NCI-H1694 (cell line): ENCODE results near the gene TSPAN33.
A peak's percentile ranks its signal among the peaks of the same experiment; 100 is the strongest.

ENCODE experiments used
- DNase-seq: peaks from one replicate; lab custom pipeline; 2025; lab: John Stamatoyannopoulos, UW

TSPAN33 gene

GRCh38 chr7:129136887-129137642, 7.4 kb upstream of the TSPAN33 start:
- DNase-seq = no peak

- DNase-seq = no peak
Observed at GRCh38 chr7:129143724-129144094, 798 bp upstream of the TSPAN33 start.

DNA sequence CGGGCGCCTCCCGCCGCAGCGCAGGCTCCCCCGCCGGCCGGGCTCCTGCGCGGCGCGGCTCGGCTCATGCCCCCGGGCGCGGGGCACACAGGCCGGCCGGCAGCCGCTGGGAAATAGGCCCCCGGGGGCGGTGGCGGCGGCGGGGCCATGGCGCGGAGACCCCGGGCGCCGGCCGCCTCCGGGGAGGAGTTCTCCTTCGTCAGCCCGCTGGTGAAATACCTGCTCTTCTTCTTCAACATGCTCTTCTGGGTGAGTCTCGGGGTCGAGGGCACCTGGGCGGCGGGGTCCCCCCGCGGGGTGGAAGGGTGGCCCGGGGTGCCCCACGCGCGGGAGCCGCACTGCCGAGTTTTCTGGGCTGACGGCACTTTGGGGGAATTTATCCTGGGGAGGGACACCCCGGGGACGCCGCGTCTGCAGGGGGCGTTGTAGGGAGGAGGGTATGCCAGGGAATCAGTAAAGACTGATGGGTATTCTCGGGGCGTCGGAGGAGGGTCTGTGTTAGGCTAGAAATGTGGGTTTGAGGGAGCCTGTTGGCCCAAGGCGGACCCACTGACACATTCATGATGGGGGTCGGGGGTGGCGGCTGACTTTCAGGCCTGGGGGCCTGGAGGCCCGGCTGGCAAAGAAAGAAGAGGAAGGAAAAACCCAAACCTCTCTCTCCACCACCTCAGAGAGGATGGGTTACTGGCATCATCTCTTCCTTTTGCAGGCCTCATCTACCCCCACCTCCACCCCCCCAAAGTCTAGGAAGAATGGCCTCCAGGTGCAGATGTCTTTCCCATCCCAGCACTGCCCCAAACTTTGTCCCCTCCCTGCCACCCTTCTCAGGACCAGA, 544 bp downstream of the TSPAN33 start:
- DNase-seq = no peak

DNA sequence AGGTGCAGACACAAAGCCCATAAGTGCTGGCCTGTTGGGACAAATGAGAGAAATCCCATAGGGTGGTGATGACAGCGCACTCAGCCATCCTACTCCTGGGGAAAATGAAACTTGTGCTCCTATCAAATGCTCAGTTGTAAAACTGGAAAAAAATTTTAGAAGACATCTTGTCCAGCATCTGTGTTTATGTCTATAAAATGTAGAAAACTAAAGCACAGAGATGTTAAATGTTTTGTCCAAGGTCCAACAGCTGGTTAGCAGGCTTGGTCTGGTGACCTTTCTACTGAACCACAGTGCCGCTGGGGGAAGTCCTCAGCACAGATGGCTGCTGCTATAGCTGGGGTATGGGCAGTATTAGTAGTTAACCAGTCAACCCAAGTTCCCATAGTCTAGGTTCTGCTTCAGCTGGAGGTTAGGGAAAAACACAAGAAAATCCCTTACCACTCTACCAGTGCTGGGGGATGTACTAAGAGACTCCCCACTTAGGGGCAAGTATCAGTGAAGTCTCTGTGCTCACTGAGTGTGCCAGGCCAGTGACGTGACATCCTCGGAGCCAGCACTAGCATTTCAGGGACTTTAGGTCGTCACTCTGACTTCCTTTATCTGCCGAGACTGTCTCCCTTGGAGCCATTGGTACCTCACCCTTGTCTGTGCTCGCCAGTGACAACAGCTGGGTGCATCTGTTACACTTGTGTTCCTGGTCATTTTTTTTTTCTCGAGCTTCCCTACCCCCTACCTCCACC, 1.9 kb downstream of the TSPAN33 start:
- no peak for DNase-seq

GRCh38 chr7:129147731-129148130, 3.2 kb downstream of the TSPAN33 start:
- no peak for DNase-seq

GRCh38 chr7:129149511-129149910, 5.0 kb downstream of the TSPAN33 start:
- DNase-seq = no peak

DNA sequence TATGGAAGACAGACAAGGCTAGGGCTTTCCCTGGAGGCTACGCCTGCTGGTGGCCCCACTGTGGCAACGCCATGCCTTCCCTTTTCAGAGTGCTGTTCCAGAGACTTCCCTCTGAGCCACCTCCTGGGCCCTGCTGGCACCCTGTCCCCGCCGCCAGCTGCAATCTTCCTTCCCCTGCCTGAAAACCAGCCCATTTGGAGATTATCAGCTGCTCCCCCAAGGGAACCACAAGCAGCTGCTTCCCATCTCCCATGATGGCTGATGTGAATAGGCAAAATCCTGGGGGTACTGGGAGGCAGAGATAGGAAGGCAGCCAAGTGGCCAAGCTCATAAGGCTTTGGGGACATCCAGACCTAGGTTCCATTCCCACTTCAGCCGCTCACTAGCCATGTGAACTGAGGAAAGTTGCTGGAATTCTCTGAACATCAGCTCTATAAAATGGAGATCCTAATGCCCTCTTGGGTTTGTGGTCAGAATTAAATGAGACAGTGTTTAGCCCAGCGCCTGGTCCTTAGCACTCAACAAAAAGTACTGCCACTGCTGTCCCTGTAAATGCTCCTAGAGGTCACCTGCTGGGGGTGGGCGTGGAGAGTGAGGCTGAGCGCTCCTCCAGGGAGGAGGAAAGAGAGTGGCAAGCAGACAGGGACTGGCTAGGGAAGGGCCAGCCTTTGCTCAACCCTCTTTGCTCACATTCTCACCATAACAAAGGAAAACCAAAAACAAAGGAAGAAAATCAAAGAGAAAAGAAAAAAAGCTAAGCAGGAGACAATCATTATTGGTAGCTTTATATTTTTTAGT, 5.9 kb downstream of the TSPAN33 start:
- DNase-seq = no peak

DNA sequence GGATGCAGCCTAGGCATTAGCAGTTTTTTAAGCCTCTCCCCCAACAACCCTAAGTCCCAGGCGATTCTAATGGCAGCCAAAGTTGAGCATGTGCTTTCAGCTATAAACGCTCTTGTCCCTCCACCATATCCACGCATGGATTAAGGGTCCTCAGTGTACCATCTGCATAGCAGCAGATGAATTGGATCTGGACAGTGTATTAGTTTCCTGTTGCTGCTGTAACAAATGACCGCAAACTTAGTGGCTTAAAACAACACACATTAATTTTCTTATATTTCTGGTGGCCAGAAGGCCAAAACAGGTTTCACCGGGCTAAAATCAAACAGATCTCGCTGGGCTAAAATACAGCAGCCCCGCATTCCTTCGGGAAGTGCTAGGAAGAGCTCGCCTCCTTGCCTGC, 13.1 kb downstream of the TSPAN33 start:
- DNase-seq = no peak

- DNase-seq = no peak
Observed at GRCh38 chr7:129159539-129159938, 15.0 kb downstream of the TSPAN33 start.

- no peak for DNase-seq
Observed at GRCh38 chr7:129160161-129160905, 15.8 kb downstream of the TSPAN33 start.

- no peak for DNase-seq
Observed at GRCh38 chr7:129161524-129162225, 17.2 kb downstream of the TSPAN33 start.

GRCh38 chr7:129162732-129163131, 18.2 kb downstream of the TSPAN33 start:
- no peak for DNase-seq

- peak; percentile 68 for DNase-seq
Observed at GRCh38 chr7:129163875-129164544, 19.5 kb downstream of the TSPAN33 start.

- no peak for DNase-seq
Observed at GRCh38 chr7:129166745-129167144, 22.2 kb downstream of the TSPAN33 start.

DNA sequence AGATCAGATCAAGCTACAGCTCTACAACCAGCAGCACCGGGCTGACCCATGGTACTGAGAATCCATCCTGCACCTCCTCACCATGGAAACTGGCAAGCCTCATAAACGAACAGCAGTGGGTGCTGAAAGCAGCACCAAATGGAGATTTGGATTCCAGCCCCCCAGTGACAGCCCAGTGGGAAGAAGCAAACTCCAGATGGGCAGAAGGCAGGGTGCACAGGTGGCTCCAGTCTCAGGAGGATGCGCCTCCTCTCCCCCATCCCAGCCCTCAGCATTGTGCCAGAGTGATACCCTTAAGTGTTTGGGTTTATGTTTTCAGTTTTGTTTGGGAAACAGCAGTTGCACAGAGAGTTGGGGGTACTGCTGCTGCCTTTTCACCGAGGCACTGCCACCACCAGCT, 23.3 kb downstream of the TSPAN33 start:
- peak; percentile 74 for DNase-seq

GRCh38 chr7:129168231-129169021, 23.9 kb downstream of the TSPAN33 start:
- peak; percentile 81 for DNase-seq

DNA sequence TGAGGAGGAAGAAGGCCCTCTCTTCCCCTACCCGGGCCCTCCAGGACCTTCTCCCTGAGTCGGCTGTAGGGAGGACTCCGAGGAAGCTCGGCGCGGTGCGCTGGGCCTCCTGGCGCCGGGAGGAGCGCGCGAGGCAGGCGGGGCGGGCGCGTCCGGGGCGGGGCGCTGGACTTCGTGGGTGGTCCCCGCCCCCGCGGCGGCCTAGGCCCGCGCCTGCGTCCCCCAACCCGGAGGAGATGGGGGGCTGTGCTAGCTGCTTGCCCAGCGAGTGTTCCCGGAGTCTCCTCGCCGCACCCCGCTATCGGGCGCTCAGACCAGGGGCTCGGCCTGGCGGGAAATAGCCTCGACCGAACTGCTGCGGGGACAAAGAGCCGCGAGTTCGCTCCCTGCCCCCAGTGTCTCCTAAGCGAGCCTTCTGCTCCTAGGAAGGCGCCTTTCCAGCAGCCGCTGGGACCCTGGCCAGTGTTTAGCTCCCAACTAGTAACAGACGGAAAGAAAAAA, 24.7 kb downstream of the TSPAN33 start:
- no peak for DNase-seq

DNA sequence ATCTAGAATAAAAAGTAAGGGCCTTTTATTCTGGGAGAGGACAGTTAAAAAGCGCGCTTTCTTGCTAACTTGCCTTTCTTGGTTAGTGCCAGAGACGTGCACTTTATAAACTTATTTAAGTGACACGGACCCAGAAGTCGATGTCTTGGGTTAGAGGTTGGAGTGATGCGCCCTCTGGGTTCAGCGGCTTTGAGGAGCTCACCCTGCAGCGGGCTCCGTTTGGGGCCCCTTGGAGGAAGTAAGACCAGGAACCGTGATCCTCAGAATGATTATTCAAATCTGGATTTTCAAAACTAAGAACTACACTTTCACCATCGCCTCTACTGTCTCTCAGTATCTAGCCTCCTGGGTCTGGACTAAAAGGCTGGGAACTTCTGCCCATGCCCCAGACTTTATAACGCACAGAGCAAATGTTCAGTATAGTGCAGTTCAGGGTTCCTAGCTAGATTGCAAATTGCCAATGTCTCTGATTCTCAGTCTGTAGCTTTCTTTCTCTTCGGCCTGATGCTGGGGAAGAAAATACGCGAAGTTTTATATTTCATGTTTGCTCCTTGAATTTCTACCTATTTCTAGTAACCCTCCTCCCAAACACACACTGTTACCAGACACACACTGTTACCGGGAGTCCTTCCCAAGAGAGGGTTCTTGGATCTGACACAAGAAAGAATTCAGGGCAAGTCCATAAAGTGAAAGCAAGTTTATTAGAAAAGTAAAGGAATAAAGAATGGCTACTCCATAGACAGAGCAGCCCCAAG, 25.4 kb downstream of the TSPAN33 start:
- no peak for DNase-seq
